ENCODE measurements around the gene VPS33A. TPM values are rescaled to one million over a fixed set of nuclear protein-coding genes. Genes with fewer than 3 reads are reported as not detected.

The VPS33A gene
- total and polyA plus RNA-seq, 2 of the 8 experiments (the other 6 are each of a cell fraction or from before 2014, with no cell fraction given) = 16.4 to 41.8 TPM

DNA sequence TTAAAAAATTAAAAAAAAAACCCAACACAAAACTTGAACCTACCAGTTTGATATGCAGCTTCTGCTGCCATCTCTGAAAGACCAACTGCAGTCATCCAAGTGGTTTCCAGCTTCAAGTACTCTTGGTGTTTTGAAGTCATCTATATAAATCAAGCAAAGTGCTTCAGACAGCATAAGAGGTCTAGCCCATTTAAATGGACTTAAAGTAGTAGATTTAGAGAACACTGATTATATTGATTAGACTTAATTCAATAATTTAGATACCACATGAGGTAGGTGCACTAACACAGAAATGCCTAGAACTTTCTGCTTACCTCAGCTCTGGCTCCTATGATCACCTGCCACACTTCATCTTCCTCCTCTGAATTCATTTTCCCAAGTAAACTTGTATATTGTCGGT, 49.8 kb downstream of the VPS33A start:
- Histone ChIP-seq H2BK15ac (ENCODE audit: low read length) (no peak overlapping the region), H3K79me2 (ENCODE audit: control insufficient read depth in 1 of 2, insufficient read depth in 2 of 2, low read length in 2 of 2) (peaks cover 0 to 23% of the 10 kb centered on the region in 2 experiments; a peak in 2 of 4 replicates), H3K4me2 (ENCODE audit: insufficient read depth in 1 of 2, low read depth in 2 of 2, low read length in 2 of 2) (no peak overlapping the region), H3K9me3 (ENCODE audit: insufficient read depth in 2 of 2, low read depth in 1 of 2, low read length in 1 of 2) (no peaks in the 10 kb centered on the region), H4K91ac (replicated peaks; ENCODE audit: insufficient read length, low read length) (no peak overlapping the region), H3K27me3 (replicated peaks in 1 of 4; ENCODE audit: control insufficient read depth in 3 of 4, extremely low read depth in 1 of 4, insufficient read depth in 3 of 4, low read length in 3 of 4) (no peaks in the 10 kb centered on the region), H3K56ac (replicated peaks; ENCODE audit: insufficient read length, low read depth, low read length) (no peak overlapping the region), H2AFZ (ENCODE audit: low read length) (no peak overlapping the region), H4K8ac (ENCODE audit: extremely low read depth, insufficient read depth, low read length) (no peak overlapping the region), H4K20me1 (replicated peaks in 1 of 2; ENCODE audit: control insufficient read depth in 1 of 2, insufficient read depth in 2 of 2, low read length in 2 of 2) (peaks cover 0 to 2% of the 10 kb centered on the region in 2 experiments), H3K4me1 (replicated peaks in 1 of 4; ENCODE audit: control insufficient read depth in 3 of 4, insufficient read depth in 4 of 4, low read length in 3 of 4) (no peaks in the 10 kb centered on the region), H3K4ac (replicated peaks; ENCODE audit: insufficient read length, low read depth, low read length) (no peak overlapping the region), H2AK5ac (ENCODE audit: low read depth, low read length) (no peak overlapping the region), H3K23me2 (ENCODE audit: low read depth, low read length) (no peaks in the 10 kb centered on the region), H3K18ac (ENCODE audit: extremely low read depth, low read length) (no peak overlapping the region), H2BK120ac (replicated peaks; ENCODE audit: low read depth, low read length) (no peak overlapping the region), H3K23ac (ENCODE audit: insufficient read length) (no peak overlapping the region), H3K4me3 (ENCODE audit: extremely low read depth in 1 of 4, insufficient read depth in 2 of 4, low read depth in 3 of 4, low read length in 4 of 4) (no peak overlapping the region), H2BK20ac (ENCODE audit: low read length) (no peak overlapping the region), H2BK5ac (ENCODE audit: low read depth, low read length) (no peak overlapping the region), H3K14ac (ENCODE audit: insufficient read length) (no peak overlapping the region), H3K9ac (replicated peaks in 1 of 4; ENCODE audit: extremely low read depth in 1 of 4, low read depth in 3 of 4, low read length in 3 of 4) (no peak overlapping the region), H3K27ac (ENCODE audit: low read depth, low read length) (no peak overlapping the region), H2BK12ac (ENCODE audit: low read depth, low read length) (no peak overlapping the region), H3K36me3 (ENCODE audit: control insufficient read depth in 2 of 4, insufficient read depth in 4 of 4, low read length in 3 of 4) (peaks cover 37 to 82% (median 60%) of the 10 kb centered on the region in 4 experiments), H3K79me1 (ENCODE audit: low read depth, low read length) (no peaks in the 10 kb centered on the region; the same call in none of the 2 replicates), H4K5ac (ENCODE audit: insufficient read length, low read depth, low read length) (no peak overlapping the region)
- CTCF ChIA-PET (ENCODE audit: partially characterized antibody) = interaction anchor here (0.6 to 3.0 kb wide), 5 partner anchors 10 to 255 kb away, joined by 3 to 15 read pairs (median 3); partner anchors contain the start of gene LRRC43
- TF ChIP-seq HDAC6 (IDR thresholded peaks at IDR 0.05; ENCODE audit: low read depth, low read length) = no peak
- TF ChIP-seq SP4 (IDR thresholded peaks at IDR 0.05; ENCODE audit: low read length) = no peak
- no peak for TF ChIP-seq SIRT6 (IDR thresholded peaks at IDR 0.05; ENCODE audit: low read length)
- no peak for TF ChIP-seq CHD2 (IDR thresholded peaks at IDR 0.05; ENCODE audit: low read length)
- no peak for TF ChIP-seq BCL11A (IDR thresholded peaks at IDR 0.05; ENCODE audit: low read depth in 2 of 2, low read length in 2 of 2)
- no peak for TF ChIP-seq SP2 (IDR thresholded peaks at IDR 0.05; ENCODE audit: low read length)
- TF ChIP-seq JUN (IDR thresholded peaks at IDR 0.05; ENCODE audit: low read depth, low read length) = no peak
- TF ChIP-seq ZNF274 (IDR thresholded peaks at IDR 0.05; ENCODE audit: borderline replicate concordance, extremely low read depth, low read length) = no peak
- no peak for TF ChIP-seq GABPA (IDR thresholded peaks at IDR 0.05; ENCODE audit: borderline replicate concordance, insufficient read depth, low read length)
- no peak for TF ChIP-seq EP300 (IDR thresholded peaks at IDR 0.05; ENCODE audit: borderline replicate concordance in 1 of 2, low read depth in 2 of 2, low read length in 2 of 2)
- no peak for TF ChIP-seq NRF1 (IDR thresholded peaks at IDR 0.05; ENCODE audit: low read depth, low read length)
- FAIRE-seq = no peak
- 95% methylated on average over 1 of the region's 1 CpG; no CpG with 5 or more reads in 1 of the 2 experiments for WGBS, 2 experiments (ENCODE audit: extremely low coverage in 1 of 2, insufficient coverage in 1 of 2, insufficient read length in 1 of 2, insufficient replicate concordance in 2 of 2, low coverage in 1 of 2, low lambda C conversion rate in 2 of 2, missing lambda C conversion rate in 1 of 2)
- POLR2A ChIA-PET (ENCODE audit: partially characterized antibody) = interaction anchor here (15.7 to 17.6 kb wide), 2 partner anchors 4 to 8 kb away, joined by 230 read pairs; partner anchors contain the start of genes B3GNT4 and DIABLO
- DNase-seq (ENCODE audit: low read depth in 1 of 2, low spot score in 2 of 2) = no peak
